K562 (cell line): ENCODE measurements around the gene C1orf174. TPM values are rescaled to one million over a fixed set of nuclear protein-coding genes. Genes with fewer than 3 reads are reported as not detected.

Source experiments
- BMI1 ChIP-seq: fragments of 150-350 bp; IDR thresholded peaks from 2 replicates; pipeline ENCODE4 v1.6.1; 2014; ENCODE audit warnings: low read length
- CHD1 ChIP-seq: fragments of 200-600 bp; sonication (generic); IDR thresholded peaks from one replicate; pipeline ENCODE4 v1.6.1; 2012; ENCODE audit warnings: mild to moderate bottlenecking, moderate library complexity, low read length, inconsistent platforms
- FIP1L1 ChIP-seq: fragments of 200-400 bp; formaldehyde crosslinking; IDR thresholded peaks from 2 replicates; pipeline ENCODE4 v1.6.1; 2018; ENCODE audit warnings: mild to moderate bottlenecking, low read depth, low read length; ENCODE audit not compliant: poor library complexity, severe bottlenecking
- HIVEP1 ChIP-seq: fragments of 250-450 bp; sonication (Bioruptor Pico); IDR thresholded peaks from 2 replicates; pipeline ENCODE4 v1.4.0; 2020; ENCODE audit warnings: mild to moderate bottlenecking
- KDM1A ChIP-seq, 2 experiments: fragments of 450-650 bp; IDR thresholded peaks; 2 replicates each; pipeline ENCODE4 v1.6.1; 2016; ENCODE audit warnings: mild to moderate bottlenecking in 2 of 2
- SIX5 ChIP-seq, 2 experiments: IDR thresholded peaks; 2 replicates each; pipeline ENCODE4 v1.6.1; 2011; ENCODE audit warnings: low read length in 2 of 2, borderline replicate concordance in 1 of 2, low read depth in 1 of 2, mild to moderate bottlenecking in 1 of 2, moderate library complexity in 1 of 2; ENCODE audit not compliant: insufficient read depth in 1 of 2
- ZBED1 ChIP-seq: IDR thresholded peaks from 2 replicates; pipeline ENCODE4 v1.6.1; 2014
- ZNF140 ChIP-seq: fragments of 250-450 bp; sonication (Bioruptor Pico); IDR thresholded peaks from 2 replicates; pipeline ENCODE4 v1.8.0; 2021; ENCODE audit warnings: moderate library complexity, mild to moderate bottlenecking, inconsistent platforms
- ZNF175 ChIP-seq: fragments of 200-800 bp; sonication (Bioruptor generic); IDR thresholded peaks from 2 replicates; pipeline ENCODE4 v1.6.1; 2016; ENCODE audit warnings: low read depth, mild to moderate bottlenecking, missing genetic modification characterization, missing compliant biosample characterization
- ZNF57 ChIP-seq: fragments of 450-650 bp; formaldehyde crosslinking; IDR thresholded peaks from 2 replicates; pipeline ENCODE4 v1.4.0; 2020; ENCODE audit warnings: mild to moderate bottlenecking, moderate library complexity
- ZNF696 ChIP-seq: fragments of 250-450 bp; sonication (Bioruptor Pico); conservative IDR thresholded peaks from 2 replicates; pipeline ENCODE4 v1.4.0; 2020; ENCODE audit warnings: mild to moderate bottlenecking, moderate library complexity
- polyA plus RNA-seq, 8 experiments: library from polyadenylated mRNA; depleted of rRNA in 4 of 8; stranded (reverse) in 5 of 8; unstranded in 3 of 8; fragments of >200 nt; fragmentation: Nextera tagmentation in 2 of 8; fragmentation: Illumina TruSeq in 1 of 8; extraction: Ambion mirVana in 2 of 8; extraction: Trizol in 1 of 8; gene quantifications; 2 replicates each; pipeline versions ENCODE4 v1.2.1 to v1.2.3, GENCODE V29; 2011 to 2014; ENCODE audit warnings: inconsistent platforms in 1 of 8, missing spikeins in 1 of 8
- total RNA-seq, 7 experiments: library from RNA; depleted of rRNA in 6 of 7; stranded (reverse); fragments of >200 nt in 6 of 7; fragmentation: Illumina TruSeq in 2 of 7; extraction: Trizol in 2 of 7; gene quantifications; 2 replicates each; pipeline versions ENCODE4 v1.2.1 to v1.2.3, GENCODE V29; 2011 to 2021; ENCODE audit warnings: low replicate concordance in 1 of 7
- TF ChIP-seq, protein P1 (sequence below): fragments of 200-600 bp; sonication (generic); IDR thresholded peaks from one replicate; pipeline ENCODE4 v1.6.1; 2012; ENCODE audit warnings: mild to moderate bottlenecking, low read depth, low read length, inconsistent platforms
- TF ChIP-seq, protein P2 (sequence below), 2 experiments: IDR thresholded peaks in 1 of 2; conservative IDR thresholded peaks in 1 of 2; 2 replicates each; pipeline ENCODE4 v1.6.1; 2016; ENCODE audit warnings: low read depth in 2 of 2, mild to moderate bottlenecking in 1 of 2, missing compliant biosample characterization in 1 of 2, missing genetic modification characterization in 1 of 2, moderate library complexity in 1 of 2

C1orf174 gene
- total and polyA plus RNA-seq, 9 of the 15 experiments (the other 6 are each of a cell fraction or from before 2014, with no cell fraction given) = 38.5 to 64.9 (median 45.4) TPM

DNA sequence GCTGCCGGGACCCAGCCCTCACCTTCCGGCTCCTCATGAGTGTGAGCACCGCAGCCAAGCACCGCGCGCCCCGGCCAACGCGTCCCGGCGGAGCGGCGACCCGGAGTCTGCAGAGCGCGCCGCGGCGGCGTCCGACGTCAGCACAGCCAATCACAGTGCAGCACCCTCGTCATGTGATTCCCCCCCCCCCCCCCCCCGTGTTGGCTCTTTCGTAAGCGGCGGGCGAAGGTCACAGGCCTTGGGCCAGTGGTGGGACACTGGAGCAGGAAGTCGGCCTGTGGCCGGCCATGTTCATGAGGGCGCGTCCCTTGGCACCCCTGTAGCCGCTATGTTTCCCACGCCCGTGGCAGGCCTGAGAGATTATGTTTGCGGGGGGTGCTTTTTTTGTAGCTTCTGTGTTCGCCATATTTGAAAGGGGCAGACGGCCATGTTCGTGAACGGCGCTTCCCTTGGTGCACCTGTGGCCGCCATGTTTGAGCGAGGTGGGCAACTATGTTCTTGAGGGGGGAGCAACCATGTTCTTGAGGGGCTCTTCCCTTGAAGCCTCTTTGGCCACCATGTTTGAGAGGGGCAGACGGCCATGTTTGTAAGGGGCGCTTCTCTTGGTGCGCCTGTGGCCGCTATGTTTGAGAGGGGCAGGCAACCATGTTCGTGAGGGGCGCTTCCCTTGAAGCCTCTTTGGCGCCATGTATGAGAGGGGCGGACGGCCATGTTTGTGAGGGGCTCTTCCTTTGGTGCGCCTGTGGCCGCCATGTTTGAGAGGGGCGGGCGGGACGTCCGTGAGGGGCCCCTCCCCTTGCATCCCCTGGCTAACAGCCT, at the start of gene C1orf174 (continued):
- TF ChIP-seq, protein P1, sequence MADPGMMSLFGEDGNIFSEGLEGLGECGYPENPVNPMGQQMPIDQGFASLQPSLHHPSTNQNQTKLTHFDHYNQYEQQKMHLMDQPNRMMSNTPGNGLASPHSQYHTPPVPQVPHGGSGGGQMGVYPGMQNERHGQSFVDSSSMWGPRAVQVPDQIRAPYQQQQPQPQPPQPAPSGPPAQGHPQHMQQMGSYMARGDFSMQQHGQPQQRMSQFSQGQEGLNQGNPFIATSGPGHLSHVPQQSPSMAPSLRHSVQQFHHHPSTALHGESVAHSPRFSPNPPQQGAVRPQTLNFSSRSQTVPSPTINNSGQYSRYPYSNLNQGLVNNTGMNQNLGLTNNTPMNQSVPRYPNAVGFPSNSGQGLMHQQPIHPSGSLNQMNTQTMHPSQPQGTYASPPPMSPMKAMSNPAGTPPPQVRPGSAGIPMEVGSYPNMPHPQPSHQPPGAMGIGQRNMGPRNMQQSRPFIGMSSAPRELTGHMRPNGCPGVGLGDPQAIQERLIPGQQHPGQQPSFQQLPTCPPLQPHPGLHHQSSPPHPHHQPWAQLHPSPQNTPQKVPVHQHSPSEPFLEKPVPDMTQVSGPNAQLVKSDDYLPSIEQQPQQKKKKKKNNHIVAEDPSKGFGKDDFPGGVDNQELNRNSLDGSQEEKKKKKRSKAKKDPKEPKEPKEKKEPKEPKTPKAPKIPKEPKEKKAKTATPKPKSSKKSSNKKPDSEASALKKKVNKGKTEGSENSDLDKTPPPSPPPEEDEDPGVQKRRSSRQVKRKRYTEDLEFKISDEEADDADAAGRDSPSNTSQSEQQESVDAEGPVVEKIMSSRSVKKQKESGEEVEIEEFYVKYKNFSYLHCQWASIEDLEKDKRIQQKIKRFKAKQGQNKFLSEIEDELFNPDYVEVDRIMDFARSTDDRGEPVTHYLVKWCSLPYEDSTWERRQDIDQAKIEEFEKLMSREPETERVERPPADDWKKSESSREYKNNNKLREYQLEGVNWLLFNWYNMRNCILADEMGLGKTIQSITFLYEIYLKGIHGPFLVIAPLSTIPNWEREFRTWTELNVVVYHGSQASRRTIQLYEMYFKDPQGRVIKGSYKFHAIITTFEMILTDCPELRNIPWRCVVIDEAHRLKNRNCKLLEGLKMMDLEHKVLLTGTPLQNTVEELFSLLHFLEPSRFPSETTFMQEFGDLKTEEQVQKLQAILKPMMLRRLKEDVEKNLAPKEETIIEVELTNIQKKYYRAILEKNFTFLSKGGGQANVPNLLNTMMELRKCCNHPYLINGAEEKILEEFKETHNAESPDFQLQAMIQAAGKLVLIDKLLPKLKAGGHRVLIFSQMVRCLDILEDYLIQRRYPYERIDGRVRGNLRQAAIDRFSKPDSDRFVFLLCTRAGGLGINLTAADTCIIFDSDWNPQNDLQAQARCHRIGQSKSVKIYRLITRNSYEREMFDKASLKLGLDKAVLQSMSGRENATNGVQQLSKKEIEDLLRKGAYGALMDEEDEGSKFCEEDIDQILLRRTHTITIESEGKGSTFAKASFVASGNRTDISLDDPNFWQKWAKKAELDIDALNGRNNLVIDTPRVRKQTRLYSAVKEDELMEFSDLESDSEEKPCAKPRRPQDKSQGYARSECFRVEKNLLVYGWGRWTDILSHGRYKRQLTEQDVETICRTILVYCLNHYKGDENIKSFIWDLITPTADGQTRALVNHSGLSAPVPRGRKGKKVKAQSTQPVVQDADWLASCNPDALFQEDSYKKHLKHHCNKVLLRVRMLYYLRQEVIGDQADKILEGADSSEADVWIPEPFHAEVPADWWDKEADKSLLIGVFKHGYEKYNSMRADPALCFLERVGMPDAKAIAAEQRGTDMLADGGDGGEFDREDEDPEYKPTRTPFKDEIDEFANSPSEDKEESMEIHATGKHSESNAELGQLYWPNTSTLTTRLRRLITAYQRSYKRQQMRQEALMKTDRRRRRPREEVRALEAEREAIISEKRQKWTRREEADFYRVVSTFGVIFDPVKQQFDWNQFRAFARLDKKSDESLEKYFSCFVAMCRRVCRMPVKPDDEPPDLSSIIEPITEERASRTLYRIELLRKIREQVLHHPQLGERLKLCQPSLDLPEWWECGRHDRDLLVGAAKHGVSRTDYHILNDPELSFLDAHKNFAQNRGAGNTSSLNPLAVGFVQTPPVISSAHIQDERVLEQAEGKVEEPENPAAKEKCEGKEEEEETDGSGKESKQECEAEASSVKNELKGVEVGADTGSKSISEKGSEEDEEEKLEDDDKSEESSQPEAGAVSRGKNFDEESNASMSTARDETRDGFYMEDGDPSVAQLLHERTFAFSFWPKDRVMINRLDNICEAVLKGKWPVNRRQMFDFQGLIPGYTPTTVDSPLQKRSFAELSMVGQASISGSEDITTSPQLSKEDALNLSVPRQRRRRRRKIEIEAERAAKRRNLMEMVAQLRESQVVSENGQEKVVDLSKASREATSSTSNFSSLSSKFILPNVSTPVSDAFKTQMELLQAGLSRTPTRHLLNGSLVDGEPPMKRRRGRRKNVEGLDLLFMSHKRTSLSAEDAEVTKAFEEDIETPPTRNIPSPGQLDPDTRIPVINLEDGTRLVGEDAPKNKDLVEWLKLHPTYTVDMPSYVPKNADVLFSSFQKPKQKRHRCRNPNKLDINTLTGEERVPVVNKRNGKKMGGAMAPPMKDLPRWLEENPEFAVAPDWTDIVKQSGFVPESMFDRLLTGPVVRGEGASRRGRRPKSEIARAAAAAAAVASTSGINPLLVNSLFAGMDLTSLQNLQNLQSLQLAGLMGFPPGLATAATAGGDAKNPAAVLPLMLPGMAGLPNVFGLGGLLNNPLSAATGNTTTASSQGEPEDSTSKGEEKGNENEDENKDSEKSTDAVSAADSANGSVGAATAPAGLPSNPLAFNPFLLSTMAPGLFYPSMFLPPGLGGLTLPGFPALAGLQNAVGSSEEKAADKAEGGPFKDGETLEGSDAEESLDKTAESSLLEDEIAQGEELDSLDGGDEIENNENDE = no peak
- TF ChIP-seq ZNF696 (CRISPR knock-in tag) (no peak), KDM1A (IDR thresholded peaks at IDR 0.05) (no peak), ZNF140 (CRISPR knock-in tag) (no peak), BMI1 (no peak), CHD1 (peak; percentile 92), ZNF175 (CRISPR knock-in tag) (peak; percentile 98), ZBED1 (peak; percentile 35; the same call in 1 of the 2 replicates), SIX5 (IDR thresholded peaks at IDR 0.05; ENCODE audit: borderline replicate concordance in 1 of 2, insufficient read depth in 1 of 2, low read depth in 1 of 2, low read length in 2 of 2) (peak; percentile 68 to 78; a peak in 3 of 4 replicates), HIVEP1 (CRISPR knock-in tag) (peak; percentile 50; the same call in 1 of the 2 replicates), FIP1L1 (peak; percentile 44), ZNF57 (no peak)
- TF ChIP-seq, protein P2, sequence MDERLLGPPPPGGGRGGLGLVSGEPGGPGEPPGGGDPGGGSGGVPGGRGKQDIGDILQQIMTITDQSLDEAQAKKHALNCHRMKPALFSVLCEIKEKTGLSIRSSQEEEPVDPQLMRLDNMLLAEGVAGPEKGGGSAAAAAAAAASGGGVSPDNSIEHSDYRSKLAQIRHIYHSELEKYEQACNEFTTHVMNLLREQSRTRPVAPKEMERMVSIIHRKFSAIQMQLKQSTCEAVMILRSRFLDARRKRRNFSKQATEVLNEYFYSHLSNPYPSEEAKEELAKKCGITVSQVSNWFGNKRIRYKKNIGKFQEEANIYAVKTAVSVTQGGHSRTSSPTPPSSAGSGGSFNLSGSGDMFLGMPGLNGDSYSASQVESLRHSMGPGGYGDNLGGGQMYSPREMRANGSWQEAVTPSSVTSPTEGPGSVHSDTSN (CRISPR knock-in tag; IDR thresholded peaks at IDR 0.05; ENCODE audit: low read depth) = no peak
- TF ChIP-seq, protein P2 (tag; conservative IDR thresholded peaks at IDR 0.05; ENCODE audit: low read depth) = no peak; the same call in 1 of the 2 replicates
